ENCODE results near the gene PA2G4.

- TF ChIP-seq POLR2AphosphoS5 (IDR thresholded peaks at IDR 0.05; ENCODE audit: low read depth, low read length), result no peak
- TF ChIP-seq TAF1 (IDR thresholded peaks at IDR 0.05; ENCODE audit: borderline replicate concordance, low read depth, low read length), result no peak
- no peak for TF ChIP-seq POLR2A (IDR thresholded peaks at IDR 0.05; ENCODE audit: low read depth, low read length)
Measured at GRCh38 chr12:56086608-56087007, 17.8 kb upstream of the PA2G4 start.

All from GM12892 (cell line).